Suppressor macrophage treated with lipopolysaccharide for 1 hour (primary cell): ENCODE results near the gene DPM2.

Experiments used
- DNase-seq, 3 donors: peaks; one replicate each; pipeline ENCODE4 v3.0.0-alpha.2; 2020 to 2022

DPM2 gene

GRCh38 chr9:127916720-127917581 lies 20.7 kb downstream of the DPM2 start, which contains the start of gene ST6GALNAC4:
ST6GALNAC4 (minus strand) TSS chr9:127917041; CDS start chr9:127916419, 622 bp downstream.
- peak; percentile 96 to 99 (median 98) for DNase-seq

GRCh38 chr9:127915801-127916719 lies 21.6 kb downstream of the DPM2 start:
- DNase-seq: peak in 1 of 3 donors; percentile 21

DNA sequence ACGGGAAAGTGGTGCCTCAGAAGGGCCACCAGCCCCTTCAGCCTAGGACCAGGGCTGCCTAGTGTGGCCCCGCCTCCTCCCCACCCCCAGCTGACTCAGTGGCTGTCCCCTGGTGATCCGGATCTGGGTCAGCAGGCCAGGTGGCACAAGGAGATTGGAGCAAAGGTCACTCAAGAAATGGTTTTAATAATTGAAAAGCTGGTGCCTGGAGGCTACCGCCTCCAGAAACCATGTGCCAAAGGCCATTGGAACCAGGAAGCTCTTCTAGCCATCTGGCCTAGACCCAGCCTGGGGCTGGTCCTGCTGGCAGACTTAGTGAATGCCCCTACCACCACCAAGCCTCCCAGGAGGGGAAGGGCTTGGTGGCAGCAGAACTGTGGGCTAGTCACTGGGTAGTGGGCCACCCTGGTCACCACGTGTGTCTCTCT lies 22.3 kb downstream of the DPM2 start:
- peak in 1 of 3 donors; percentile 40 for DNase-seq

- DNase-seq: no peak
Measured at GRCh38 chr9:127913682-127914081, 24.0 kb downstream of the DPM2 start.

DNA sequence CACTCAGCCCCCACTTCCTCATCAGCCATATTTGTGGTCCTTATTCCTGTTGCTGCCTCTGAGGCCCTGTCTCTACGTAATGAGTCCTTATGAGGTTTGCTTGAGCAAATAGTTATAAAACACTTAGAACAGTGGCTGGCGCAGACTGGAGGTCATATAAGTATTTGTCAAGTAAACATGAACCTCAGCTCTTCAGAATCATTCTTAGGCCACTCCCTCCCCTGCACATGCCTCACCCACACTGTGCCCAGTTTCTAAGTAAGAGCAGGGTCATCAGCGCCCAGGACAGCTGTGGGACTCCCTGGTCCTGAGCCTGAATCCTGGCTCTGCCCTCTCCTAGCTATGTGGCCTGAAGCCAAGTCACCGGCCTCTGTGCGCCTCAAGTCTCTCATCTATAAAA lies 24.8 kb downstream of the DPM2 start:
- no peak for DNase-seq

DNA sequence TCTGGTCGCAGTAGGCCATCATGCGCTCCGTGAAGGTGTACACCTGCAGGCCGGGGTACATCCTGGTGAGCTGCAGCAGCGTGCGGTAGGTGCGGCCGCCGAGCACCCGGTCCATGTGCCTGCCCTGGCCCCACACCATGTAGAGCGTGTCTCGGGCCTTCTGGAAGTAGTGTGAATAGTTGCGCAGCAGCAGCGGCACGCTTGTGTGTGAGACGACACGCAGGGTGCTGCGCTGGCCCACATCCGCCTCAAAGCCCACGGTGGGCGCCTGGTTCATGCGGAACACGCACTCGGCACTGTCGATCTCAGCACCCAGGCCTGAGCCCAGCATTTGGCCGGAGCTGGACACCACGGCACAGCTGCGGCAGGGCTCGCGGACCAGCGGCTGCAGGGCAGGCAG lies 25.4 kb downstream of the DPM2 start:
- no peak for DNase-seq

DNA sequence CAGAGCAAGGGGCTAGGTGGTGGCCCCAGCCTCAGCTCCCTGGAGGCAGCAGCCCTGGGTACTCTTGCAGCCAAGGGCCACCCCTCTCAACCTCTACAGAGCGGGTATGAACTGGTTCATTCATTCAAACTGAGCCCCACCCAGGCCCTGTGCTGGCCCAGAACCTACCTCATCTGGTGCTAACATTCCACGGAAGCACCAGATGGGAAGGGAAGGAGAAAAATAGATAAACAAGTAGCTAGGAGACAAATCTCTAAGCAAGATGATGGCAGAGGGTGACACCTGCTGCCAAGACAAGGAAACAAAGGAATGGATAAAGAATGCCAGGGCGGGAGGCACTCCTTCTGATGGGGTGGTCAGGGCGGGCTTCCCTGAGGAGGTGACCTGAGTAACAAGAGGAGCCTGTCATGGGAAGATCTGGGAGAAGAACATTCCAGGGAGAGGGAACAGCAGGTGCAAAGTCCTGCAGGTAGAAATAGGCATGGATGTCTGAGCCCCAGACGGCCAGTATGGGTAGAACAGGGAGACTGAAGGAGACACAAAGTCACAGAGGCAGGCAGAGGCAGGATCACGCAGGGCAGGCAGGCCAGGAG lies 26.9 kb downstream of the DPM2 start:
- DNase-seq: no peak

GRCh38 chr9:127909839-127910273 lies 27.8 kb downstream of the DPM2 start:
- DNase-seq: no peak

DNA sequence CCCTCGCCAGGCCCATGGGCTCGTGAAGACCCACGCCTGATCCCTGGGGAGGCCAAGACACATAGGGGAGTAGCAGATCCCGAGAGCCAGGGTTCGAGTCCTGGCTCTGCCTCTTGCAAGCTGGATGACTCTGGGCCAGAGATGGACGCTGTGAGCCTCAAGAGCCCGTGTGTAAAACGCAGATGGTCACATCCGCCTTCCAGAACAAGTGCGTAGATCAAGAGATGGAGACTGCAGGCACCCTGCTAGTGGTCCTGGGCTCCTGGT lies 29.1 kb downstream of the DPM2 start:
- DNase-seq: no peak

- DNase-seq: no peak
Measured at GRCh38 chr9:127907867-127908659, 29.6 kb downstream of the DPM2 start.

DNA sequence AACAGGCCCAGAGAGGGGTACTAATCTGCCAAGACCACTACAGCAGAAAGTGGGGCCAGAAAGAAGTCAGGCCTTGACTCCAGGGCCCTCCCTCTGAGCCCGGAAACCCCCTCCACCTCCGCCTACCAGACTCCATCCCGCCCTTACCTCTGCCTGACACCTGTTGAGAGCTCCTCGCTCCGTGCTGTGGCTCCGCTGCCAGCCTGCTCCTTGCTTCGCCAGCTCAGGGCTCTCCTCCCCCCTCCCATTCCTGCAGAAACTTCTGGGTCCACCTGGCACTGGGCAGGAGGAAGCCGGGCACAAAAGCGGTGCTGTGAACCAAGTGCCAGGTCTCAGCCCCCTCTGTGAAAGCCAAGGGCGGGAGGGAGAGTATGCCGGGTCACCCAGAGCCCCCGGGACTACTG lies 31.9 kb downstream of the DPM2 start:
- no peak for DNase-seq

GRCh38 chr9:127905004-127905728 lies 32.5 kb downstream of the DPM2 start:
- peak; percentile 32 to 52 (median 38) for DNase-seq

GRCh38 chr9:127904561-127905003 lies 33.1 kb downstream of the DPM2 start:
- DNase-seq: peak in 2 of 3 donors; percentile 25 to 46

- peak in 1 of 3 donors; percentile 45 for DNase-seq
Measured at GRCh38 chr9:127903557-127904475, 33.8 kb downstream of the DPM2 start.

DNA sequence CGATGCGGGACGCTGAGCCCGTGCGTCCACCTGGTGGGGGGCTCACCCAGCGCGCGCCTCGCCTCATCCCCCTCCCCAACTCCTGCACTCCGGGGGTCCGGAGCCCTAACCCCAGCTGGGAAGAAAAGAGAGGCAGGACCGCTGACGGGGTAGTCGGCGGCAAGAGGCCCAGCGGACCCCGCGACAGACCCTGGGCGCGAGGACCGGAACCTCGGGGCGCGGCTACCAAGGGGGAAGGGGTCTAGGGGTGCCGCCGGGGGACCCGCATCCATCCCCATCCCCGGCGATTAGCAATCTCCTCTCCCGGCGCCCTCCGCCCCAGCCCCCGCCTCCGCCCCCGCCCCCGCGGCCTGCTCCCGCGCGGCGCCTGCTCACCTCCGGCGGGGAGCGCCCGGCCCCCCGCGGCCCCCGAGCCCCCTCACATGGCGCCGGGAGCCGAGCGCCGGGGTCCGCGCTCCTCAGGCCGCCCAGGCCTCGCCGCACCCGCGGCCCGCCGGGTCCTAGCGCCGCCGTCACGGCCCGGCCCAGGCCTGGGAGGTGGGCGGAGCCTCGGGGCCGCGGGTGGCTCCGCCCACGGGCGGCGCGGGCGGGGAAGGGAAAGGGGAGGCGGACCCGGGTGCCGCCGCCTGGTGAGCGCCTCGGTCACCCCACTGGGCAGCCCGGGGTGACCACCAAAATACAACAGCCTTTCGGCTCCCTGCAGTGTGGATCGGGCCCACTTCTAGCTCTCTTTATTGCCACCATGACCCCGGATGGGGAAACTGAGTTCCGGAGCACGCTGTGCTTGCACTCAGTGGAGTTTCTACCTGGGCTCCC lies 38.3 kb downstream of the DPM2 start, which contains the start of gene ST6GALNAC6:
Gene ST6GALNAC6 (minus strand): TSS at position 476 of the 816 bp plus-strand sequence. CDS start 1,622 bp downstream, outside the sequence.
- peak; percentile 86 to 97 (median 94) for DNase-seq

- DNase-seq: peak; percentile 61 to 80 (median 65)
Measured at GRCh38 chr9:127898433-127899127, 39.1 kb downstream of the DPM2 start.

DNA sequence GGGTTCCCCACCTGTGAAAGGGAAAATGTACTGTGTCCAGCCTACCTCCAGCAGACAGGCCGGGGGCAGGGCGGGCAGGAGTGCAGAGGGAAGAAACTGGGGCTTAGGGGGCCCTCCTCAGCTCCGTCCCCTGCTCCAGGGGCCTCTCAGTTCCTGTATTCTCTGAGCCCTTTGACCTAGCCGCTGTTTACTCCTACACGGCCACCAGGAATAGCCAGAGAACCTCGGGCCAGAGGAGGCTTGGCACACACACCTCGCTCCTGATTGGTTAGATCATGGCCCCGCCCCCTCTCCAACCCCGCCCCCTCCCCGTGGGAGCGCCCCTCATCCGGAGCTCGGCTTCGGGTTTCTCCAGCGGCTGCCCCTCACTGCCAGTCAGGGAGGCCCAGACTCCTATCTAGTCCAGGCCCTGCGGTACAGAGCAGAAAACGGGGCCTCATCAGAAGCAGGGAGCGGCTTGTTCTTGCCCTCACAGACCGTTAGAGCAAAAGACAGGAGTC lies 40.4 kb downstream of the DPM2 start:
- peak; percentile 77 to 88 (median 82) for DNase-seq
